GM21717 (cell line): ENCODE results near the gene LHX6.

Source experiments
- ATAC-seq: cut with Tn5 transposase; IDR thresholded peaks from one replicate; pipeline ENCODE4 v1.9.1; 2021; ENCODE audit warnings: mild to moderate bottlenecking, moderate library complexity; ENCODE audit not compliant: unreplicated experiment

The LHX6 gene

DNA sequence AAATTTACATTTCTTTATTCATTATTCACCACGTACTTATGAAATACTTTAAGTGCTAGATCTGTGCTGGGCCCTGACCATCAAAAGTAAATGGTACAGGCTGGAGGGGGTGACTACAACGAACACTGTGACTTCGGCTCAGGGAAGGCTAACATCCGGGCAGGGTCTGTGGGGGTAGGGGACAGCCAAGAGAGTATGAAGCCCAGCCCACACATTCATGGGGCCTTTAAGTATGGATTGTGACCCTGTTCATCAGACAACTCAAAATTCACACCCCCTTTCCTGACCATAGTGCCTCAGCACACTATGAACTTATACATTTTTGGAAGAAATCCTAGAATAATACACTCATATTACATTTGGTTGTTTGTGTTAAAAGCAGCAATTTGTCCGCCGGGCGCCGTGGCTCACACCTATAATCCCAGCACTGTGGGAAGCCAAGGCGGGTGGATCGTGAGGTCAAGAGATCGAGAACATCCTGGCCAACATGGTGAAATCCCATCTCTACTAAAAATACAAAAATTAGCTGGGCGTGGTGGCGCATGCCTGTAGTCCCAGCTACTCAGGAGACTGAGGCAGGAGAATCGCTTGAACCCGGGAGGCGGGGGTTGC, 35.7 kb downstream of the LHX6 start:
- no peak for ATAC-seq

DNA sequence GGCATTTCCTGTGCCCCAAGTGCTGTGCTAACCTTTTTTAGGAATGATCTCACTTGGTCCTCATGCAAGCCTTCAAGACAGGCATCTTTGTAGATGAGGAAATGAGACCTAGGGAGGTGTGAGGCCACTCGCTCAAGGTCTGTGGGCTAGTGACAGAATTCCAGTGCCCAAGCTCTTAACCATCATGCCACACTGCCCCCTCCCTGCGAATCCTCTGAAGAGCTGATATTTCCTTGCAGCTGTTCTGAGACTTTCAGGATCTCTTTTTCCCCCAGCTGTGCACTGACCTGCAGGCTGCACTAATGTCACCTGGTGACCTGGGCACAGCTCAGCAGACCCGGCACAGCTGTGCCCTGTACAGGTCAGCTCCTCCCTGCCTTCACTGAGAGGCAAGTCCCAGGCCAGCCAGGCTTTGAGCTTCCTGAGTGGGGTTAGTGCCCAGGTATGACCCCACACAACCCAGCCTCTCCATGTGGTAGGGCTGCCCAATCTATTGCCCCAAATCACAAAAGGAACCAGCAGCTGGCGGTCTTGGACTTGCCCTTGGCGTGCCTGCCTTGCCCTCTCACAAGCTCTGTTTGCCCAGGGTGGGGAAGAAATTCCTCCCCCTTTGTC, 36.4 kb downstream of the LHX6 start:
- ATAC-seq: no peak

DNA sequence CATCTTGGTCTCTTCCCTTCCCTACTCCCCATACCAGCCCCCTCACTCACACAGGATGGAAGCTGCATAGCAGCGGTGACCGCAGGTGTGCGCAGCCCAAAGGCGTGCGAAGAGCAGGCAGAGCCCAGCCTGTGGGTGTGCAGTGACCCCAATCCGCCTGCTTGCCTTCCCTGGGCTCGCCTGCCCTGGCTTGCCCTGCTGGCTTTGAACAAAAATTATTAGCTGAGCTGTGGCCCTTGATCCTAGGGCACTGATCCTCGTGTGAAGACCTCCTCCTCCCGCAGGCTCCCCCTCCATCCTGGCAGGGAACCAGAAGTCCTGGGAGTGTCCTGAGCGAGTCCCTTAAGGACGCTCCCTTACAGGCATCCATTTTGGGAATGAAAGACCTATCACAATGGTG, 37.2 kb downstream of the LHX6 start:
- ATAC-seq: no peak

DNA sequence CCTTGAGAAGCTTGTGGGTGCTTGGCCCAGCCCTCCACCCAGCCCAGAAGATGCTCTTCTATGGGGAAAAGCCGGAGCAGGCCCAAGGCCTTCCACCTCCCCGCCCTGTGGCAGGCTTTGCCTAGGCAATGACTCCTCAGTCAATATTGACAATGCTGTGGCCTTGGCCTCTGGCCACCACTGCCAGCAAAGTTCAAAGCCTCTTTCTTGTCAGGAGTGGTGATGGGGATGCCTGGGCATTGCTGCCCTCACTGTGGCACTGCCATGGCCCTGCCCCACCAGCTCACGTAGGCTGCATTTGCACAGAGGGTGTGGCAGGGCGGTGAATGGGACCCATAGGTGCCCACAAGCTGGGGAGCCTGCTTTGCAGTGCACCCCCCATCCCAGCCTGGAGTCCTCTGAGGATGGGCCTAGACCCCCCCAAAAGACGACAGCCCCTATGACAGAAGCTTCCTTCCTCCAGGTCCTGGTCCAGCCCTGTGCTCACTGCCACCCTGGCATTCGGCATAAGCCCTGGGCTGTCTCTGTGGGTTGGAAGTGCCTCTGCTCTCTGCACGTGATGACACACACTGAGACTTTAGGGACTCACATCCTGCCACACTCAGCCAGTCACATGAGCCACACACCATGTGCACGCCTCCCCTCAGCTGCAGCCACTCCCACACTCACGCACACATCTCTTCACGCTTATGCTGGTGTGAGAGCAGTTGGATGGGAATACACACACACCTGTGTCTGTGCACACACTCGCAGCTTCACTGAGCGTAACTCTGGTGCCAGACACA, 38.0 kb downstream of the LHX6 start:
- no peak for ATAC-seq

DNA sequence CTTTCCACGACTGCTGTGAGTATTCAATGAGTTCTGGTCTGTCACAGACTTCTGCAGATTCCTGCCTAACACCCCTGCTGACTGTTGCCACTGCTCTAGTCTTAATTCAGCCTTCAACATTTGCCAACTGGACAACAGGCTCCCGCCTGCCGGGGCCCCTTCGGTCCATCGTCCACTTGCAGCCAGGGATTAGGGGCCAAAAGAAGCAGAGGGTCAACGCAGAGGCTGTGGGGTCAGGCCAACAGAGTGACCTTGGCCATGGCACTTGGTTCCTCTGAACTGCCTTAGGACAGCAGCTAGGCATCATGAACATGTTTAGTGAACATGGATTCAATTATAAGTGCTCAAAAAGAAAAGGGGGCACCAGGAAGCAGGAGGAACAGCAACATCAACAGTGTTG, 40.4 kb downstream of the LHX6 start:
- no peak for ATAC-seq

DNA sequence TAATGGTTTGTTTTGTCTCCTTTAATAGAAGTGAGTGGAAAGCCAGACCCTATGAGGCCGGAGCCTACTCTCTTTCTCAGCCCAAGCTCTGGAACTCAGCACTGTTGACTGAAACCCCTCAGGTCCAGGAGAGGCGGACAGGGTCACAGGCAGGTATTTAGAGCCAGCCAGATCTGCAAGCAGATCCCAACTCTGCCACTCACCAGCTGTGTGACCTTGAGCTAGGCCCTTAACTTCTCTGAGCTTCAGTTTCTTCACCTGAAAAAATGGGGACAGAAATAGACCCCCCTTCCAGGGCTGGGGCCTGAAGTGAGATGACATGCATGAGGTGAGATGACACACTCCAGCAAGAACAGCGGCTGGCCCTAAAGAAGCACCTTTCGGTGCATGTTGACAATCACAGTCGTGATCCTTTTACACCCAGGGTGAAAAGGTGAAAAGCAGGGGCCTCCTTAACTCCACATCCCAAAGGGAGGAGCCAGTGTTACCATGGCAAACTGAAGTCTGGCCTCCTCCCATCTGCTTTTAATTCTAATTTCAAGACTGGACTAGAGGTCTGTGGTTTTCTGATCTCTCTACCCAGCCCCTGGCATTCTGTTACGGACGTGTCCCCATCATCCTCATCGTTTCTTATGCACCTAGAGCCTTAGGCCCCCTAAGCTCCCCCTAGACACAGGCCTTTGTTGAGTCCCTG, 41.8 kb downstream of the LHX6 start:
- no peak for ATAC-seq

DNA sequence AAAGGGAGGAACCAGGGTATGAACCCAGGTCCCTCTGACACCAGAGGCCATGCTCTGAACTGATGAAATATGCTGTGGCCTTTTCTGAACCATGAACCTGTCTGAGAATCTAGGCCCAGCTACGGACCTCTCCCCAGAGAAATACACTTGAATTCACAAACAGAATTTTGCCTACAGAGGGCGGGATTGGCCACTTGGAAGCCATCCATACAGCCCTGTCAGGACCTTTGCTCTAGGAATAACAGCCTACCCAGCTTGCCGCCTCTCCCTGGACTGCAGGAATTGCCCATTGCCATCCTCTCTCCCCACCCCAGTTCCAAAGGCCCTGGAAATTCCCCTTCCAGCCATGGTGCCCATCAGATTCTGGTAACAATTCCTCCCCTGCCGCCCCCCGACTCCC, 42.5 kb downstream of the LHX6 start:
- ATAC-seq: no peak

DNA sequence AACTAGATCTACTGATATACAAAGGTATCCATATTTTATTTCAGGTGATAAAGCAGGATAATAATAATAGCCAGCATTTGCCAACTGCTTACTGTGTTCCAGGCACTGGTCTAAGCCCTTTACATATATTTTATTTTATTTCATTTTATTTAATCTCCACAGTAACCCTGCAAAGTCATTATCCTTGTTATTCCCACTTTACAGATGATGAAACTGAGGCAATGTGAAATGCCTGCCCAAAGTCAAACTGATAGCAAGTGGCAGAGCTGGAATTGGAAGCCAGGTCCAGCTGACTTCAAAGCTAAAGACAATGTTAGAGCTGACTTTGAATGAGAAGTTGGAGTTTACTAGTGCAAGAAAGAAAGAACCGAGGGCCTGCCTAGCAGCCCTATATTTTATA, 44.2 kb downstream of the LHX6 start:
- ATAC-seq: no peak

DNA sequence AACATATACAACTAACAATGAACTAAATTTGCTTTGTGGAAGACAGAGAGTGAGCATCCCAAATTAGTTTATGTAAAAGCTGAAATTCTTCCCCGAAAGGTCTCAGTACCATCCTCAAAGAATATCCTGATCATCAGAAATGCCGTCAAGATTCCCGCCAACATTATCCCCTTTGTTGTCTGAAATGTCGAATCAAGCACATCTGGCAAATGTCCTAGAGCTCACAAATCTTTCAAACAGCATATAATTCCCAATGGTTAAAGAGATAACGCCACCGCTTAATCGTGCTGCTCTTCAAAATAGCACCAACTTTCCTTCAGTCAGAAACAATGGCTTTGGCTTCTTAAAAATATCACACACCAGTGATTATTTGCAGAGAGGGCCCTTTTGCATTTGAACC, 45.3 kb downstream of the LHX6 start:
- no peak for ATAC-seq

DNA sequence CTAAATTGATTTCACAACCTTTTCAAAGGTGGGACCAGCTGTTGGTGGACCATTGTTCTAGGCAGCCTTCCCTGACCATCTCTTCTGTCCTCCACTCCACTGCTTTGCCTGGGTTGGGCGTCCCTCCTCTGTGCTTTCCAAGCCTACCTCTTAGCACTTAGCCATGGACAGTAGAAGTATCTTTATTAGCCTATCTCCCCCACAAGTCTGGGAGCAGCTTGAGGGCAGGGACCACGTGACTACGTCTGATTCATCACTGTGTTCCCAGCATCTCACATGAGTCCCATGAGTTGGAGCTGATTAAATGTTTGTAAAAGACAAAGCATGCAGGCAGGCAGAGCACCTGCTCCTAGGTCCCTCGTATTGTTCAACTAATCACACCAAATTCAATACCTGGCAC, 48.1 kb downstream of the LHX6 start:
- ATAC-seq: no peak

DNA sequence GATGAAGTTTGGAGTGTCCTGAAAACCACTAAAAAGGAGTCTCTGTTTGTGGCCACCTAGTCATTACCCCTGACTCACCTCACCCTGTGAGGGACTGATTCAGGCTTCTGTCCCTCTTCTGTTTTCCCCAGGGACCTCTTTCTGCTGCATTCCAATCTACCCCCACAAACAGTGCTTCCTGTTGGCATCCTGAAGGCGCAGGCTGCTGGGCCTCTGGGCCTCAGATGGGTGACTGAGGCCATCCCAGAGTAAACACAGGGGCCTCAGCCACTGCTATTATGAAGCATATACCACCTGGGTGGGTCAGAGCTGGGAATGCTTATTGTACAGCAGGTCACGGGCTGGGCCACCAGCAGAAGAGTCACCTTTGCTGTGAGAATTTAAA, 49.1 kb downstream of the LHX6 start:
- ATAC-seq: no peak

DNA sequence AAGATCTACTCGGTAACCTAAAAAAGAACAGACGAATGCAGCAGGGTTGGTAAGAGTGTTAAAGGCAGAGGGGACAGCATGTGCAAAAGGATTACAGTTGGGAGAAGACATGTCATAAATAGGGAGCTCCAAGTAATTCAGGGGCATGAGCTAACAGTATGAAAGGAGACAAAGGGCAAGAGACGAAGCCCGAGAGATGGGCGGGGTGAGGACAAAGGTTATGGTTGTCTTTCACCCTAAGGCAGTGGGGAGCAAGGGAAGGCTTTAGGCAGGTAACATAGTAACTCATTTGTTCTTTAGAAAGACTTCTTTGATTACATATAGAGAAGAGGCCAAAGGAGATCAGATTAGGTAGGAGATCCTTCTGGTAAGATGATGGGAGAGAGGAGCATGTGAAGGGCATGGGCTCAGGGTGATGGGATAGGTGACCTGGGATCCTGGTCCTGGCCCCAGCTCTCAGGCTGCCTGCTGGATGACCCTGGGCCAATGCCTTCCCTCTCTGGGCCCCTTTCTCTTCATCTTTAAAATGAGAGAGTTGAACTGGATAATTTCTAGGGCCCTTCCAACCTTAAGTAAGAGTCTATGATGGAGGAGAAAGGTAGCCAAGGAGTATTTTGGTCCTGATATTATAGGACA, 49.6 kb downstream of the LHX6 start:
- no peak for ATAC-seq

DNA sequence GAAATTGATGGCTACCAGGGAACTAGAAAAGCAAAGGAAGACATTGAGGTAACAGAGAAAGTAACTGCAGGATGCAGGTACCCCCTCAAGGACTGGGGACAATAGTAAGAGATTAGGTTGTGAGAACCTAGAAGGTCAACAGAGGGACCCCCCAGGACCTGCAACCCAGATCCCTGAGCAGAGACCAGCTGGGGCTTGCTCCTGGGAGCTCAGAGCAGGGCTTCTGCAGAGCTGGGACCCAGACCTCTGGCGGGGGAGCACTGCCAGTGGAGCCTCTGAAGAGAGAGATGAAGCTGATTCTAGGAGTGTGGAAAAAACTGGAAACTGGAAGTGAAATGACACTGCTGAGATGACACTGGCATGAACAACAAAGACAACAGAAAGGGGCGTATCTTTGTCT, 51.8 kb downstream of the LHX6 start:
- no peak for ATAC-seq

DNA sequence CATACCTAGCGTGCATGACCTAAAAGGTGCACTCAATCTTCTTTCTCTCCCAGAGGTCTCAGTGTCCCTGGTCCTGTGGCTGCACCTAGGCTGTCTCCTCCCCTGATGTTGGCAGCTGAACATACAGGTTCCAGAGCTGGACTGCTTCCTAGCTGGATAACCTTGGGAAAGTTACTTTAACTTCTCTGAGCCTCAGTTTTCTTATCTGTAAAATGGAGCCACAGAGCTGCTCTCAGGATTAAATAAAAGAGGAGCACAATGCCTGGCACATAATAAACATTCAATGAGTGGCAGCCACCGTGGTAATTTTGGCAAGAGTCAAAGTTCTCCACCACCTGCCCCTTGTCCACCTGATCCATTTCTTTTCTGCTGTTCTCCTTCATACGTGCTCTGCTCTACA, 55.1 kb downstream of the LHX6 start:
- ATAC-seq: no peak

DNA sequence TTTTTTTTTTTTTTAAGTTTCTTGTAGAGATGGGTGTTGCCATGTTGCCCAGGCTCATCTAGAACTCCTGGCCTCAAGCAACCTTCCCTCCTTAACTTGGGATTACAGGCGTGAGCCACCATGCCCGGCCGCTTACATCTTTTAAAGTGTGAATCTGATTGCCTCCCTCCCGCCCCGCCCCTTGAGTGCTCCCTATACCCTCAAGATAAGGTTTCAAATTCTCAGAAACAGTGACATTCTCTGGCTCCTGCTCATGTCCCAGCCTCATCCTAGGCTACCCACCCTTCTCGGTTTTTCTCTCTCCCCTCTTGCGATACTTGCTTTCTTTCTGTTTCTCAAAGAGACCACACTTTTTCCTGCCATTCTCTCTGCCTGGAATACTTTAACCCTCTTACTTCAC, 56.6 kb downstream of the LHX6 start:
- no peak for ATAC-seq

DNA sequence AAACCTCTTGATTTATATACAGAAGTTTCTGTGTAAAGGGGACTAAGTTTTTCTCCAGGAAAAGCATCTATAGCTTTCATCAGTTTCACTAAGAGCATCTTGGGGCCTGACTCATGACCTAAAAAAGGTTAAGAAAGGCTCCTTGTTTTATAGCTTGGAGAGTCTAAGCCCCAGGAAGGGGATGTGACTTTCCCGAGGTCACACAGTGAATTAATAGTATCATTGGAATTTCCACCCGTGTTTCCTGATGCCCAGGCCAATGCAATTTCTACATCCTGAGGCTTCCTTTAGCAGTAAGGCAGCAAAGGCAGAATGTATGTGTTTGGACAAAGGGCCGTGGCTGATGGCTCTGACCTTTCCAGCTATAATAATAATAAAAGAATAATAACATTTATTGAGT, 60.4 kb downstream of the LHX6 start:
- ATAC-seq: no peak

DNA sequence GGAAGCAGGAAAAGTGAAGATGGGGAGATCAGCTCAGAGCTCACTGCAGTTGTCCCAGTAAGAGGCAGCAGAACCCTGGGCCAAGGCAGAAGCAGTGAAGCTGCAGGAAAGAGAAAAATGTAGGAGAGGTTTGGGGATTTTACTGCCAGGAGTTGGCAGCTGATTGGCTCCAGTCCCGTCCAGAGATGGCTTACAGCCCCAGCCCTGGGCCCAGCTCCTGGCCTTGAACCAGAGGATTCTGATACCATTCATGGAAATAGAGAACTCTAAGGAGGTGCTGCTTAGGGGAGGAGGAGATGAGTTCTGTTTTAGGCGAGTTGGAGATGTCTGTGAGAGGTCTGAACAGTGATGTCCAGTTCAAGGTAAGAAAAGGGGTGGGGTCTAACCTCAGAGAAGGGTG, 64.5 kb downstream of the LHX6 start:
- no peak for ATAC-seq

DNA sequence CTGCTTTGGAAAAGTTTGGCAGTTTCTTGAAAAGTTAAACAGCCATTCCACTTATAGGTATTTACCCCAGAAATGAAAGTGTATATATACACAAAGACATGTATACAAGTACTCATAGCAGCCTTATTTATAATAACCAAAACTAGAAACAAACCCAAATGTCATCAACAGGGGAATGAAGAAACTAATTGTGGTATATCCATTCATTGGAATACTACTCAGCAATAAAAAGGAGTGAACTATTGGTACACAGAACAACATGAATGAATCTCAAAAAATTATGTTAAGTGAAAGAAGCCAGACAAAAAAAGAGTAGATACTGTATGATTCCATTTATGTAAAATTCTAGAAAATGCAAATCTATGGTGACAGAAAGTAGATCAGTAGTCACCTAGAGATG, 66.3 kb downstream of the LHX6 start:
- no peak for ATAC-seq

DNA sequence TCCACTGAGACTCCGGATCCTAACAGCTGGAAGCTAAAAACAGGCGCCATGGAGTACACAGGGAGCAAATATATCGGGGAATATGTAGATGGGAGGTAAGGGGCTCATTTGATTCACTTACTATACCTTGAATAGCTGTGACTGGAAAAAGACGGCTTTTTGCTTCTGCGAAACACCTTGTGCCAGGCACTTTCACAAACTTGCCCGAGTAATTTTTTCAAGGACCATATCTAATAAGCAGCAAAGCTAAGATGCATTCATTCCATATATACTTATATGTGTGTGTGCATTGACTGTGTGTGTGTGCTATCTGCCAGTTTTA, 68.9 kb downstream of the LHX6 start:
- ATAC-seq: peak; percentile 1

DNA sequence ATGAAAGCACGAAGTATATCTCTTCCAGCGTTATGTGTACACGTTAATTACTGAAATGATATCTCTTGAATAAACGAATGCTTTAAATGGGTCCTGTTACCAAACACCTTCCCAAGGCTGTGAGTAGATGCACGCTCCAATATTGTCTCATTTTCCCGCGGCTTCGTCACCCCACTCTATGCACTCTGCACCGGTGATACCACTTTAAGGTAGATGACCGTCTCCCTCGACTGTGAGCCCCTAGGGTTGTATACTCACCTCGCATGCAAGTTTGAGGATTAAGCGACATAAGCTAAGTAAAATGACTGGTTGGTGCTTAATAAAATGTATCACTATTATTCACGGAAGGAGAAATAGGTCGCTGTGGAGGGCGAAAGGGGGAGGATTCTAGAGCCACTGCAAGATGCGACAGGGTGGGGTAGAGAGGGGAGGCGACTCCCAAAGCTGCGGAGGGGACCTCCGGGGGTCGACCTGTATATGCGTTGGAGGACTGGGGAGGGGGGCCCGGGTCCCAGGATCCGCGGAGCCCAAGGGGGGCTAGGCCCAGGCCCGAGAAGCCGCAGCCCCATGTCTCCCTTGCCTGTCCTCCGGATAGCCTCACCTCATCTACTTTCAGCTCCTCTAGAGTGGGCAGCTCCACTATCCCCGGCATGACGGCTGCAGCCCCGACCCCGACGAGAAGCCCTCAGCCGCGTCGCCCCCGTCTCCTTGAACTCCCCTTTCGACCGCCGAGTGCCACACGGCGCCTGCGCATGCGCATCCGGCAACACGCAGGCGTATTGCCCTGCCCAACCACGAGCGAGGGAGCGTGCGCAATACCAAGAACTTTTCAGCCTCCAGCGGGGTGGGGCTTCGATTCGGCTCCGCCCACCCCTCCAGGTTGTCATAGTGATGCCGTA, 69.5 kb downstream of the LHX6 start, which contains the start of the genes MORN5 and NDUFA8:
MORN5 (plus strand) TSS at position 883 of the 899 bp plus-strand sequence. CDS start 65 bp downstream, outside the sequence.
NDUFA8 (minus strand) TSS at position 754 of the 899 bp plus-strand sequence; CDS start at position 652, 102 bp downstream.
- ATAC-seq: peak; percentile 90
